ENCODE measurements around the gene KIF16B. TPM values are rescaled to one million over a fixed set of nuclear protein-coding genes. Genes with fewer than 3 reads are reported as not detected.

KIF16B gene
- total RNA-seq, 1 experiment from 2014 or later: 7.0 TPM

DNA sequence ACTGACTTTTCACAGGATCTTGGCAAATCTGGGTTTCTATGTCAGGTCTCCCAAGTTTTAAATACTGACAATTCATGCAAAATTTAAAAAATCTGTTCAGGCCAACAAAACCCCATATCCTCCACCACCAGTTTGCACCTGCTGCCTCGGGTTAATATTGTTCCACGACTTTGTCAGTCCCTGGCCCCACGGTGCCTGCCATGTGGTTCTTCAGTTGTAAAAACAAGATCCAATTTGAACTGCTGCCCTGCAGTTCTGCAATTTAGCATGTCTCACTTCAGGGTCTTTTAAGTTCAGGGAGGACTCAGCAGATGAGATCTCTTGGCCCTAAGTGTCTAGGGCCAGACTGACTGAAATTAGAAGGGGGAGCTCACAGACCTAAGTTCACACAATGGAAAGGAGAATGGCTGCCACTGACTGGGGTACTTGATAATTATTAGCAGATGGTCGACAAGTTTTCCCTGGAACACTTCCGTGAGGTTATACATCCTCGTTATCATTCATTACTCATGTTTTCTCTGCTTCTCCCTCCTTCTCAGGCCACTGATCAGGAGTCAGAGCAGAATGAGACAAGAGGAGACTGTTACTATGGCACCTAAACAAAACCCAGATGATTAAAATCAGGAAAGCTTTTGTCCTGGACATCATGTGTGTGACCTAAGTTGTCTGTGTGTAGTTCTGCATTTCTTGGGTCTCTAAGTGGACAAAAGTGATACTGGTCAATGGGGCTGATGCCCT is 223.6 kb downstream of the KIF16B start:
- Histone ChIP-seq H3K4me3 (replicated peaks in 1 of 2; ENCODE audit: low read depth in 1 of 2, low read length in 2 of 2) (no peak overlapping the region), H3K79me2 (ENCODE audit: insufficient read depth, low read length) (no peaks in the 10 kb centered on the region), H3K36me3 (ENCODE audit: control insufficient read depth in 1 of 2, insufficient read depth in 2 of 2, low read length in 2 of 2) (no peaks in the 10 kb centered on the region), H3K9me2 (ENCODE audit: insufficient read depth) (no peaks in the 10 kb centered on the region), H3K4me2 (ENCODE audit: low read length) (no peak overlapping the region), H3K9me3 (ENCODE audit: control insufficient read depth in 1 of 2, insufficient read depth in 1 of 2, low read depth in 1 of 2, low read length in 2 of 2) (no peaks in the 10 kb centered on the region), H4K20me1 (ENCODE audit: insufficient read depth) (no peaks in the 10 kb centered on the region), H3K4me1 (ENCODE audit: control insufficient read depth in 1 of 2, insufficient read depth in 2 of 2, low read length in 2 of 2) (no peaks in the 10 kb centered on the region), H2AFZ (ENCODE audit: low read depth, low read length, poor library complexity, severe bottlenecking) (no peak overlapping the region), H3K27me3 (ENCODE audit: insufficient read depth, low read length) (no peaks in the 10 kb centered on the region), H3K9ac (ENCODE audit: low read length) (no peak overlapping the region), H3K27ac (ENCODE audit: low read depth, low read length) (no peak overlapping the region)
- POLR2A ChIA-PET: no interaction called here
- DNase-seq (ENCODE audit: low read depth, low spot score) (no peak), ATAC-seq (no peak)
- intact Hi-C loops (cut with micrococcal nuclease): no loop called here
- BruUV-seq (replicated peaks): no TSS peak
- TF ChIP-seq ZNF274 (IDR thresholded peaks at IDR 0.05; ENCODE audit: low read depth, low read length) (no peak), SP1 (IDR thresholded peaks at IDR 0.05; ENCODE audit: low read depth) (no peak), ELF1 (IDR thresholded peaks at IDR 0.05; ENCODE audit: borderline replicate concordance, low read depth) (no peak), POLR2A (IDR thresholded peaks at IDR 0.05; ENCODE audit: borderline replicate concordance, extremely low read depth, insufficient read depth, insufficient read length) (no peak), CBX3 (IDR thresholded peaks at IDR 0.05; ENCODE audit: low read depth) (no peak), EGR1 (IDR thresholded peaks at IDR 0.05; ENCODE audit: low read depth) (no peak), CEBPB (IDR thresholded peaks at IDR 0.05; ENCODE audit: low read depth) (no peak), EZH2phosphoT487 (IDR thresholded peaks at IDR 0.05; ENCODE audit: borderline replicate concordance) (no peak), SIN3A (IDR thresholded peaks at IDR 0.05; ENCODE audit: low read depth) (no peak), RAD21 (IDR thresholded peaks at IDR 0.05; ENCODE audit: low read depth) (no peak), YY1 (IDR thresholded peaks at IDR 0.05; ENCODE audit: extremely low read depth, insufficient replicate concordance, low read depth, low read length) (no peak), ZFX (IDR thresholded peaks at IDR 0.05) (no peak)
- TF ChIP-seq, protein P1, sequence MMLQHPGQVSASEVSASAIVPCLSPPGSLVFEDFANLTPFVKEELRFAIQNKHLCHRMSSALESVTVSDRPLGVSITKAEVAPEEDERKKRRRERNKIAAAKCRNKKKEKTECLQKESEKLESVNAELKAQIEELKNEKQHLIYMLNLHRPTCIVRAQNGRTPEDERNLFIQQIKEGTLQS (IDR thresholded peaks at IDR 0.05): no peak
- TF ChIP-seq, protein P2, sequence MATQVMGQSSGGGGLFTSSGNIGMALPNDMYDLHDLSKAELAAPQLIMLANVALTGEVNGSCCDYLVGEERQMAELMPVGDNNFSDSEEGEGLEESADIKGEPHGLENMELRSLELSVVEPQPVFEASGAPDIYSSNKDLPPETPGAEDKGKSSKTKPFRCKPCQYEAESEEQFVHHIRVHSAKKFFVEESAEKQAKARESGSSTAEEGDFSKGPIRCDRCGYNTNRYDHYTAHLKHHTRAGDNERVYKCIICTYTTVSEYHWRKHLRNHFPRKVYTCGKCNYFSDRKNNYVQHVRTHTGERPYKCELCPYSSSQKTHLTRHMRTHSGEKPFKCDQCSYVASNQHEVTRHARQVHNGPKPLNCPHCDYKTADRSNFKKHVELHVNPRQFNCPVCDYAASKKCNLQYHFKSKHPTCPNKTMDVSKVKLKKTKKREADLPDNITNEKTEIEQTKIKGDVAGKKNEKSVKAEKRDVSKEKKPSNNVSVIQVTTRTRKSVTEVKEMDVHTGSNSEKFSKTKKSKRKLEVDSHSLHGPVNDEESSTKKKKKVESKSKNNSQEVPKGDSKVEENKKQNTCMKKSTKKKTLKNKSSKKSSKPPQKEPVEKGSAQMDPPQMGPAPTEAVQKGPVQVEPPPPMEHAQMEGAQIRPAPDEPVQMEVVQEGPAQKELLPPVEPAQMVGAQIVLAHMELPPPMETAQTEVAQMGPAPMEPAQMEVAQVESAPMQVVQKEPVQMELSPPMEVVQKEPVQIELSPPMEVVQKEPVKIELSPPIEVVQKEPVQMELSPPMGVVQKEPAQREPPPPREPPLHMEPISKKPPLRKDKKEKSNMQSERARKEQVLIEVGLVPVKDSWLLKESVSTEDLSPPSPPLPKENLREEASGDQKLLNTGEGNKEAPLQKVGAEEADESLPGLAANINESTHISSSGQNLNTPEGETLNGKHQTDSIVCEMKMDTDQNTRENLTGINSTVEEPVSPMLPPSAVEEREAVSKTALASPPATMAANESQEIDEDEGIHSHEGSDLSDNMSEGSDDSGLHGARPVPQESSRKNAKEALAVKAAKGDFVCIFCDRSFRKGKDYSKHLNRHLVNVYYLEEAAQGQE (IDR thresholded peaks at IDR 0.05; ENCODE audit: low read depth): no peak
- RAD21 ChIA-PET (ENCODE audit: low non-redundant PET in 1 of 2, low total read pairs in 2 of 2, uncharacterized antibody in 2 of 2, unreplicated experiment in 2 of 2): no interaction called here
- CTCF ChIA-PET: no interaction called here
